Coronary artery (tissue), 2 donors: ENCODE measurements around the gene SMC1B.
A peak's percentile ranks its signal among the peaks of the same experiment; 100 is the strongest.
"Not testable (repeated sequence)": the region's sequence is repeated elsewhere in the genome, so short reads cannot be mapped to it uniquely, and the experiment has no call there.

Experiments
- DNase-seq: peaks from one replicate; pipeline ENCODE4 v3.0.0-alpha.2; 2017; ENCODE audit warnings: low spot score
- H3K27ac ChIP-seq, 2 donors: fragments of 200-600 bp; sonication (generic); one replicate each; pipeline ENCODE4 v1.5.1; 2016 to 2019
- H3K4me3 ChIP-seq: fragments of 200-600 bp; sonication (generic); 2 replicates; pipeline ENCODE4 v1.5.1; 2016; ENCODE audit warnings: mild to moderate bottlenecking, moderate library complexity
- CTCF ChIP-seq: fragments of 200-600 bp; sonication (generic); IDR thresholded peaks from one replicate; pipeline ENCODE4 v1.5.1; 2019; ENCODE audit warnings: antibody characterized with exemption

SMC1B gene

GRCh38 chr22:45328822-45329529, 84.4 kb downstream of the SMC1B start:
- TF ChIP-seq CTCF = no peak
- no peak for DNase-seq
- Histone ChIP-seq H3K4me3 (no peak overlapping the region), H3K27ac (no peak overlapping the region)

GRCh38 chr22:45328261-45328660, 85.1 kb downstream of the SMC1B start:
- H3K4me3 ChIP-seq, H3K27ac ChIP-seq, DNase-seq: not testable (repeated sequence)

- TF ChIP-seq CTCF = no peak
- no peak for DNase-seq
- no peak overlapping the region for H3K27ac ChIP-seq
- no peak overlapping the region for H3K4me3 ChIP-seq
Measured at GRCh38 chr22:45324311-45324711, 89.1 kb downstream of the SMC1B start.

- TF ChIP-seq CTCF = no peak
- H3K4me3 ChIP-seq = no peak overlapping the region
- no peak overlapping the region for H3K27ac ChIP-seq
- no peak for DNase-seq
Measured at GRCh38 chr22:45323695-45324094, 89.7 kb downstream of the SMC1B start.

GRCh38 chr22:45322873-45323525, 90.4 kb downstream of the SMC1B start:
- no peak overlapping the region for H3K4me3 ChIP-seq
- no peak for DNase-seq
- no peak overlapping the region for H3K27ac ChIP-seq
- no peak for TF ChIP-seq CTCF

- Histone ChIP-seq H3K27ac (no peak overlapping the region), H3K4me3 (no peak overlapping the region)
- no peak for DNase-seq
- TF ChIP-seq CTCF = no peak
Measured at GRCh38 chr22:45321827-45322226, 91.6 kb downstream of the SMC1B start.

GRCh38 chr22:45320357-45320976, 92.9 kb downstream of the SMC1B start:
- no peak for TF ChIP-seq CTCF
- DNase-seq = no peak
- Histone ChIP-seq H3K4me3 (no peak overlapping the region), H3K27ac (peak overlapping the region; percentile 90 to 95)
